Smooth muscle cell of the pulmonary artery (primary cell): ENCODE data around the gene PRKAA1. TPM values are rescaled to one million over a fixed set of nuclear protein-coding genes. Genes with fewer than 3 reads are reported as not detected.

Experiments
- total RNA-seq: library from RNA; depleted of rRNA; stranded (reverse); fragments of >200 nt; gene quantifications from 2 replicates; pipeline ENCODE4 v1.2.3, GENCODE V29; 2014

Gene PRKAA1
- 95.1 and 133 TPM in 2 replicates for total RNA-seq

GRCh38 chr5:40798012-40798800 lies at the start of gene PRKAA1:
Gene PRKAA1 (minus strand): TSS chr5:40798374. CDS start chr5:40798189, 185 bp downstream.

DNA sequence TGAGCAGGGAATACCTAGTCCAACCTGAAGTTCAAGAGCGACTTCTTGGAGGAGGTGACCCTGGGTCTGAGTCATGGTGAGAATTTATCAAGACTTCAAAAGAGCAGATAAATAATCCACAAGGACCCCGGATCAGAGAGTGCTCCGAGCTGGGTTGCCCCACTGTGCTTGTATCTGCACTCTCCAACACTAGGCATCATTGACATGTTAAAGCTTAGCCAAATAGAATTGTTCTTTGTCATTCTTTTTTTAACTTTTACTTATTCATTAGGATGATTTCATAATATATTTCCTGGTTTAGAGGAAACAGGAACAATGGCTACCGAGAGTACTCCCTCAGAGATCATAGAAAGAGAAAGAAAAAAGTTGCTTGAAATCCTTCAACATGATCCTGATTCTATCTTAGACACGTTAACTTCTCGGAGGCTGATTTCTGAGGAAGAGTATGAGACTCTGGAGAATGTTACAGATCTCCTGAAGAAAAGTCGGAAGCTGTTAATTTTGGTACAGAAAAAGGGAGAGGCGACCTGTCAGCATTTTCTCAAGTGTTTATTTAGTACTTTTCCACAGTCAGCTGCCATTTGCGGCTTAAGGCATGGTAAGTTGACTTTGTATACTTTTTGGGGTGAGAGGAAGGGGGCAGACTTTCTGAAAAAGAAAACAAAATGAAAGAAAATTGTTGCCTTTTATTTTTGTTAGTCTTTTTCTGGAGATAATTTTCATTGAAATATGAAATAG lies 43.1 kb upstream of the PRKAA1 start, which contains the start of gene CARD6:
Gene CARD6 (plus strand): TSS at position 300 of the 738 bp plus-strand sequence. CDS start 16 bp downstream, at position 316.

GRCh38 chr5:40834849-40835787 lies 36.9 kb upstream of the PRKAA1 start, which contains the start of gene RPL37:
Gene RPL37 (minus strand): TSS chr5:40835222. CDS start chr5:40835185, 37 bp downstream.

GRCh38 chr5:40755407-40756365 lies 42.5 kb downstream of the PRKAA1 start, which contains the start of gene TTC33:
Gene TTC33 (minus strand): TSS chr5:40755961. CDS start chr5:40747018, 8,943 bp downstream.

Other genes with a start within 250 kb of the PRKAA1 start
- 15.0 and 25.0 TPM in 2 replicates for gene PTGER4, start 118.5 kb downstream of the PRKAA1 start, total RNA-seq
- 9.3 and 13.5 TPM in 2 replicates for gene TTC33, start 42.4 kb downstream of the PRKAA1 start, total RNA-seq
- gene RPL37, start 36.8 kb upstream of the PRKAA1 start, total RNA-seq, result 1,041 and 1,280 TPM in 2 replicates
- 7.4 and 13.0 TPM in 2 replicates for gene CARD6, start 43.0 kb upstream of the PRKAA1 start, total RNA-seq
- 1.5 and 36.9 TPM in 2 replicates for gene C7, start 111.1 kb upstream of the PRKAA1 start, total RNA-seq